H1 (cell line): ENCODE measurements around the gene CDCA4. TPM values are rescaled to one million over a fixed set of nuclear protein-coding genes. Genes with fewer than 3 reads are reported as not detected.

Experiments used
- CTCF ChIA-PET: fragments of 300-600 bp; sonication (Branson Sonifier 250); formaldehyde crosslinking; loops from one replicate; lab custom pipeline; 2021; ENCODE audit not compliant: partially characterized antibody; lab: Charles Lee
- POLR2A ChIA-PET: fragments of 300-600 bp; sonication (Branson Sonifier 250); formaldehyde crosslinking; loops from one replicate; lab custom pipeline; 2021; ENCODE audit warnings: inconsistent platforms; ENCODE audit not compliant: partially characterized antibody; lab: Charles Lee
- DNase-seq, 2 experiments: peaks; one replicate each; pipeline versions ENCODE4 v3.0.0 to v3.0.0-alpha.2; 2010 to 2022; ENCODE audit warnings: low spot score in 2 of 2, low read depth in 1 of 2, mixed read lengths in 1 of 2
- FAIRE-seq: peaks from 2 replicates; lab custom pipeline; 2011; peaks lifted over from hg19 to GRCh38; lab: Jason Lieb, UNC
- H2AFZ ChIP-seq: 2 replicates; pipeline ENCODE4 v1.8.1; 2012; ENCODE audit warnings: low read length, inconsistent platforms
- H2AK5ac ChIP-seq: 2 replicates; pipeline ENCODE4 v1.6.1; 2013; ENCODE audit warnings: low read depth, low read length
- H2BK120ac ChIP-seq: replicated peaks from 2 replicates; pipeline ENCODE3; 2013; ENCODE audit warnings: low read depth, low read length, inconsistent platforms
- H2BK12ac ChIP-seq: 2 replicates; pipeline ENCODE4 v1.6.1; 2013; ENCODE audit warnings: low read depth, low read length
- H2BK15ac ChIP-seq: 2 replicates; pipeline ENCODE4 v1.6.1; 2013; ENCODE audit warnings: low read length
- H2BK20ac ChIP-seq: 2 replicates; pipeline ENCODE4 v1.6.1; 2013; ENCODE audit warnings: low read length
- H2BK5ac ChIP-seq: 2 replicates; pipeline ENCODE4 v1.6.1; 2013; ENCODE audit warnings: low read depth, low read length
- H3K14ac ChIP-seq: 2 replicates; pipeline ENCODE4 v1.6.1; 2013; ENCODE audit warnings: inconsistent platforms; ENCODE audit not compliant: insufficient read length
- H3K18ac ChIP-seq: 2 replicates; pipeline ENCODE4 v1.6.1; 2013; ENCODE audit warnings: low read length; ENCODE audit errors: extremely low read depth
- H3K23ac ChIP-seq: 2 replicates; pipeline ENCODE4 v1.6.1; 2013; ENCODE audit warnings: inconsistent platforms; ENCODE audit not compliant: insufficient read length
- H3K23me2 ChIP-seq: 2 replicates; pipeline ENCODE4 v1.6.1; 2013; ENCODE audit warnings: low read depth, low read length
- H3K27ac ChIP-seq: 2 replicates; pipeline ENCODE4 v1.6.1; 2011; ENCODE audit warnings: low read depth, low read length, inconsistent platforms
- H3K27me3 ChIP-seq, 4 experiments: replicated peaks in 1 of 4; 1 replicate in 1 of 4; 2 replicates in 3 of 4; pipeline versions ENCODE4 v1.6.1 to v1.8.1; 2011 to 2013; ENCODE audit warnings: low read length in 3 of 4, mild to moderate bottlenecking in 3 of 4, inconsistent platforms in 2 of 4, mixed read lengths in 2 of 4, moderate library complexity in 1 of 4; ENCODE audit not compliant: control insufficient read depth in 3 of 4, insufficient read depth in 3 of 4; ENCODE audit errors: extremely low read depth in 1 of 4
- H3K36me3 ChIP-seq, 4 experiments: 2 replicates each; pipeline versions ENCODE4 v1.6.1 to v1.8.1; 2011 to 2013; ENCODE audit warnings: mild to moderate bottlenecking in 4 of 4, low read length in 3 of 4, moderate library complexity in 2 of 4, control low read depth in 1 of 4, inconsistent platforms in 1 of 4; ENCODE audit not compliant: insufficient read depth in 4 of 4, control insufficient read depth in 2 of 4
- H3K4ac ChIP-seq: replicated peaks from 2 replicates; pipeline ENCODE3; 2013; ENCODE audit warnings: low read length, low read depth, mixed read lengths, inconsistent platforms; ENCODE audit not compliant: insufficient read length
- H3K4me1 ChIP-seq, 4 experiments: replicated peaks in 1 of 4; 1 replicate in 1 of 4; 2 replicates in 3 of 4; pipeline versions ENCODE4 v1.6.1 to v1.8.1; 2011 to 2013; ENCODE audit warnings: low read length in 3 of 4, inconsistent platforms in 2 of 4, mixed read lengths in 1 of 4; ENCODE audit not compliant: insufficient read depth in 4 of 4, control insufficient read depth in 3 of 4
- H3K4me2 ChIP-seq, 2 experiments: 2 replicates each; pipeline versions ENCODE4 v1.6.1 to v1.8.1; 2011 to 2013; ENCODE audit warnings: low read depth in 2 of 2, low read length in 2 of 2, control low read depth in 1 of 2, inconsistent platforms in 1 of 2, mild to moderate bottlenecking in 1 of 2; ENCODE audit not compliant: insufficient read depth in 1 of 2
- H3K4me3 ChIP-seq, 4 experiments: fragments of 200-600, 300-600 bp in 1 of 4; sonication (generic), shearing (Covaris generic), sonication (Bioruptor Twin) in 1 of 4; 2 replicates each; pipeline versions ENCODE4 v1.5.1 to v1.8.1; 2011 to 2016; ENCODE audit warnings: low read length in 4 of 4, low read depth in 3 of 4, control low read depth in 2 of 4, inconsistent platforms in 2 of 4, mild to moderate bottlenecking in 2 of 4, mixed read lengths in 1 of 4, moderate library complexity in 1 of 4; ENCODE audit not compliant: insufficient read depth in 2 of 4; ENCODE audit errors: extremely low read depth in 1 of 4
- H3K56ac ChIP-seq: replicated peaks from 2 replicates; pipeline ENCODE3; 2013; ENCODE audit warnings: low read depth, mild to moderate bottlenecking, mixed read lengths, low read length, inconsistent platforms; ENCODE audit not compliant: insufficient read length
- H3K79me1 ChIP-seq: 2 replicates; pipeline ENCODE4 v1.6.1; 2013; ENCODE audit warnings: low read depth, low read length, control low read depth
- H3K79me2 ChIP-seq, 2 experiments: 2 replicates each; pipeline versions ENCODE4 v1.6.1 to v1.8.1; 2012 to 2013; ENCODE audit warnings: low read length in 2 of 2, mild to moderate bottlenecking in 2 of 2, inconsistent platforms in 1 of 2; ENCODE audit not compliant: insufficient read depth in 2 of 2, control insufficient read depth in 1 of 2
- H3K9ac ChIP-seq, 4 experiments: replicated peaks in 1 of 4; 1 replicate in 1 of 4; 2 replicates in 3 of 4; pipeline versions ENCODE4 v1.6.1 to v1.8.1; 2011 to 2013; ENCODE audit warnings: low read depth in 3 of 4, low read length in 3 of 4, control low read depth in 2 of 4, mild to moderate bottlenecking in 2 of 4, moderate library complexity in 2 of 4, inconsistent platforms in 1 of 4; ENCODE audit errors: extremely low read depth in 1 of 4
- H3K9me3 ChIP-seq, 2 experiments: 2 replicates each; pipeline versions ENCODE4 v1.6.1 to v1.8.1; 2012 to 2013; ENCODE audit warnings: mild to moderate bottlenecking in 2 of 2, moderate library complexity in 2 of 2, control low read depth in 1 of 2, inconsistent platforms in 1 of 2, low read depth in 1 of 2, low read length in 1 of 2, mixed read lengths in 1 of 2; ENCODE audit not compliant: insufficient read depth in 2 of 2
- H4K20me1 ChIP-seq, 2 experiments: replicated peaks in 1 of 2; 2 replicates each; pipeline versions ENCODE3 to v1.8.1; 2011 to 2013; ENCODE audit warnings: inconsistent platforms in 2 of 2, low read length in 2 of 2, mild to moderate bottlenecking in 1 of 2; ENCODE audit not compliant: insufficient read depth in 2 of 2, control insufficient read depth in 1 of 2
- H4K5ac ChIP-seq: 2 replicates; pipeline ENCODE4 v1.6.1; 2013; ENCODE audit warnings: low read length, low read depth, mixed read lengths, inconsistent platforms; ENCODE audit not compliant: insufficient read length
- H4K8ac ChIP-seq: 2 replicates; pipeline ENCODE4 v1.8.0; 2013; ENCODE audit warnings: mild to moderate bottlenecking, moderate library complexity, low read length, inconsistent platforms; ENCODE audit not compliant: insufficient read depth; ENCODE audit errors: extremely low read depth
- H4K91ac ChIP-seq: replicated peaks from 2 replicates; pipeline ENCODE3; 2013; ENCODE audit warnings: low read length, mixed read lengths, inconsistent platforms; ENCODE audit not compliant: insufficient read length
- CBX5 ChIP-seq: fragments of 300-800, 300-1000 bp; sonication (generic); IDR thresholded peaks from 2 replicates; pipeline ENCODE4 v1.7.1; 2016; ENCODE audit warnings: antibody characterized with exemption, low read length, low read depth
- EGR1 ChIP-seq: IDR thresholded peaks from 2 replicates; pipeline ENCODE4 v1.6.1; 2011; ENCODE audit warnings: low read depth, low read length, borderline replicate concordance
- EP300 ChIP-seq, 2 experiments: IDR thresholded peaks; 1 replicate in 1 of 2; 2 replicates in 1 of 2; pipeline ENCODE4 v1.6.1; 2011 to 2012; ENCODE audit warnings: low read depth in 2 of 2, low read length in 2 of 2, mild to moderate bottlenecking in 2 of 2, borderline replicate concordance in 1 of 2, inconsistent platforms in 1 of 2, moderate library complexity in 1 of 2
- FOSL1 ChIP-seq: IDR thresholded peaks from 2 replicates; pipeline ENCODE4 v1.6.1; 2011; ENCODE audit warnings: mild to moderate bottlenecking, low read depth, low read length, moderate library complexity; ENCODE audit not compliant: insufficient read depth
- KDM1A ChIP-seq: fragments of 200-600, 300-600 bp; sonication (generic); IDR thresholded peaks from 2 replicates; pipeline ENCODE4 v1.7.1; 2016; ENCODE audit warnings: mild to moderate bottlenecking, low read length, borderline replicate concordance
- SIN3A ChIP-seq, 2 experiments: IDR thresholded peaks in 1 of 2; conservative IDR thresholded peaks in 1 of 2; 2 replicates each; pipeline ENCODE4 v1.6.1; 2011 to 2012; ENCODE audit warnings: low read length in 2 of 2, improper control_type of control experiment in 1 of 2, low read depth in 1 of 2, mild to moderate bottlenecking in 1 of 2
- SRF ChIP-seq: IDR thresholded peaks from 2 replicates; pipeline ENCODE4 v1.6.1; 2011; ENCODE audit warnings: mild to moderate bottlenecking, low read depth, low read length, moderate library complexity
- YY1 ChIP-seq: IDR thresholded peaks from 2 replicates; pipeline ENCODE4 v1.6.1; 2011; ENCODE audit warnings: low read depth, mild to moderate bottlenecking, low read length
- WGBS, 2 experiments: shearing (Covaris generic) in 1 of 2; methylation state at CpG; one replicate each; pipeline versions ENCODE4 v1.1.6 to v1.1.7; 2013 to 2015; ENCODE audit warnings: low lambda C conversion rate in 2 of 2, mixed read lengths in 2 of 2, inconsistent platforms in 1 of 2, low coverage in 1 of 2, missing lambda C conversion rate in 1 of 2; ENCODE audit not compliant: insufficient replicate concordance in 2 of 2, insufficient coverage in 1 of 2, insufficient read length in 1 of 2; ENCODE audit errors: extremely low coverage in 1 of 2, missing lambda C conversion rate in 1 of 2; 5-methylcytosine and 5-hydroxymethylcytosine counted together
- polyA plus RNA-seq, 7 experiments: library from polyadenylated mRNA; depleted of rRNA in 3 of 7; stranded (reverse) in 5 of 7; unstranded in 2 of 7; fragments of >200 nt in 5 of 7; fragments of 200-250 nt in 2 of 7; gene quantifications; 1 replicate in 5 of 7; 2 replicates in 1 of 7; 4 replicates in 1 of 7; pipeline versions ENCODE4 v1.2.1 to v1.2.3, GENCODE V29; 2011 to 2013; ENCODE audit warnings: missing spikeins in 2 of 7, mixed read lengths in 2 of 7
- total RNA-seq: library from RNA; stranded (reverse); fragmentation: NEBNext Ultra II Directional; extraction: Animal tissue kit (Norgen Biotek cat#: 25700); gene quantifications from 2 replicates; pipeline ENCODE4 v1.2.1, GENCODE V29; 2021
- TF ChIP-seq, protein P1 (sequence below): IDR thresholded peaks from 2 replicates; pipeline ENCODE4 v1.6.1; 2011; ENCODE audit warnings: low read length, improper control_type of control experiment

CDCA4 gene
- total and polyA plus RNA-seq, 2 of the 8 experiments (the other 6 are each of a cell fraction or from before 2014, with no cell fraction given) = 49.9 to 62.4 TPM

- Histone ChIP-seq H3K4me3 (no peak overlapping the region), H4K8ac (no peak overlapping the region; the same call in 1 of the 2 replicates), H3K23ac (no peak overlapping the region), H3K9ac (no peak overlapping the region), H3K23me2 (no peaks in the 10 kb centered on the region), H3K18ac (no peak overlapping the region; the same call in 1 of the 2 replicates), H2AFZ (no peak overlapping the region), H2BK20ac (no peak overlapping the region), H3K79me2 (peaks cover 0 to 10% of the 10 kb centered on the region in 2 experiments; a peak in 2 of 4 replicates), H4K20me1 (peaks cover 11 to 25% of the 10 kb centered on the region in 2 experiments), H3K27me3 (no peaks in the 10 kb centered on the region), H2BK120ac (no peak overlapping the region), H3K4ac (no peak overlapping the region), H2AK5ac (no peak overlapping the region), H3K56ac (no peak overlapping the region), H3K4me1 (peaks cover 0 to 2% (median 0%) of the 10 kb centered on the region in 4 experiments; a peak in 1 of 7 replicates), H3K14ac (no peak overlapping the region), H2BK15ac (no peak overlapping the region), H3K36me3 (peaks cover 12 to 28% (median 19%) of the 10 kb centered on the region in 4 experiments; a peak in 7 of 8 replicates), H3K9me3 (no peaks in the 10 kb centered on the region), H4K91ac (no peak overlapping the region), H4K5ac (no peak overlapping the region), H3K4me2 (no peak overlapping the region), H3K27ac (no peak overlapping the region), H2BK5ac (0 out of 2 replicates have a peak overlapping the region, but pooled peaks have one; percentile 9), H3K79me1 (no peaks in the 10 kb centered on the region; the same call in 1 of the 2 replicates), H2BK12ac (no peak overlapping the region)
- DNase-seq (no peak), FAIRE-seq (no peak)
- ChIA-PET CTCF (interaction anchor here (1.2 to 2.0 kb wide), 5 partner anchors 9 to 110 kb away, joined by 4 to 6 read pairs (median 5); no protein-coding TSS in a partner anchor), POLR2A (interaction anchor here (1.0 to 2.7 kb wide), 6 partner anchors 10 to 21 kb away, joined by 3 to 10 read pairs (median 5); partner anchors contain the start of genes CDCA4 and CLBA1)
- 95% methylated on average over 21 of the region's 21 CpGs; no CpG with 5 or more reads in 1 of the 2 experiments for WGBS, 2 experiments
- no peak for TF ChIP-seq YY1
- TF ChIP-seq FOSL1 = no peak
- no peak for TF ChIP-seq EGR1
- no peak for TF ChIP-seq CBX5
- TF ChIP-seq SRF = no peak
- TF ChIP-seq KDM1A = no peak
- TF ChIP-seq EP300 (IDR thresholded peaks at IDR 0.05; ENCODE audit: borderline replicate concordance in 1 of 2, low read depth in 2 of 2, low read length in 2 of 2) = no peak
- TF ChIP-seq, protein P1, sequence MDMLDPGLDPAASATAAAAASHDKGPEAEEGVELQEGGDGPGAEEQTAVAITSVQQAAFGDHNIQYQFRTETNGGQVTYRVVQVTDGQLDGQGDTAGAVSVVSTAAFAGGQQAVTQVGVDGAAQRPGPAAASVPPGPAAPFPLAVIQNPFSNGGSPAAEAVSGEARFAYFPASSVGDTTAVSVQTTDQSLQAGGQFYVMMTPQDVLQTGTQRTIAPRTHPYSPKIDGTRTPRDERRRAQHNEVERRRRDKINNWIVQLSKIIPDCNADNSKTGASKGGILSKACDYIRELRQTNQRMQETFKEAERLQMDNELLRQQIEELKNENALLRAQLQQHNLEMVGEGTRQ = no peak
- no peak for TF ChIP-seq SIN3A (conservative IDR thresholded peaks at IDR 0.05 in 1 of 2, IDR thresholded peaks at IDR 0.05 in 1 of 2; ENCODE audit: low read depth in 1 of 2, low read length in 2 of 2)
Measured at GRCh38 chr14:105005929-105006830, 14.7 kb downstream of the CDCA4 start.
